GM12801 (cell line): ENCODE measurements around the gene SNRNP27.

Source experiments
- CTCF ChIP-seq: IDR thresholded peaks from one replicate; pipeline ENCODE4 v1.5.1; 2011; ENCODE audit warnings: control low read depth; ENCODE audit not compliant: insufficient read length; ENCODE audit errors: extremely low read depth

Gene SNRNP27

GRCh38 chr2:69950241-69950640 lies 56.5 kb downstream of the SNRNP27 start:
- no peak for TF ChIP-seq CTCF

GRCh38 chr2:69952336-69953115 lies 58.8 kb downstream of the SNRNP27 start:
- no peak for TF ChIP-seq CTCF

- no peak for TF ChIP-seq CTCF
Observed at GRCh38 chr2:69954084-69954483, 60.3 kb downstream of the SNRNP27 start.
